Brain microvascular endothelial cell (primary cell): ENCODE data around the gene SLC16A7.

Source experiments
- DNase-seq: peaks from one replicate; pipeline ENCODE4 v3.0.0-alpha.2; 2020
- H3K27ac ChIP-seq: fragments of 250-450 bp; sonication (Bioruptor Pico); 2 replicates; pipeline ENCODE4 v1.5.1; 2020; ENCODE audit warnings: mild to moderate bottlenecking, moderate library complexity
- H3K27me3 ChIP-seq: fragments of 250-450 bp; sonication (Bioruptor Pico); replicated peaks from 2 replicates; pipeline ENCODE4 v1.5.1; 2020; ENCODE audit warnings: mild to moderate bottlenecking
- H3K36me3 ChIP-seq: fragments of 250-450 bp; sonication (Bioruptor Pico); replicated peaks from 2 replicates; pipeline ENCODE4 v1.5.1; 2020; ENCODE audit warnings: mild to moderate bottlenecking
- H3K4me3 ChIP-seq: 2 replicates; pipeline ENCODE4 v1.5.1; 2011; ENCODE audit warnings: low read depth, mild to moderate bottlenecking, control low read depth, low read length, moderate library complexity
- in situ Hi-C: cut with HindIII; loops from 2 replicates; pipeline ENCODE4 v1.10.0; 2017; ENCODE audit warnings: low sequenced_read_pairs, low pct_ligation_motif_present
- TF ChIP-seq, protein P1 (sequence below): IDR thresholded peaks from 2 replicates; pipeline ENCODE4 v1.5.1; 2011; ENCODE audit warnings: low read depth, mild to moderate bottlenecking, moderate library complexity, low read length, control low read depth, inconsistent platforms; ENCODE audit errors: missing control alignments

SLC16A7 gene

DNA sequence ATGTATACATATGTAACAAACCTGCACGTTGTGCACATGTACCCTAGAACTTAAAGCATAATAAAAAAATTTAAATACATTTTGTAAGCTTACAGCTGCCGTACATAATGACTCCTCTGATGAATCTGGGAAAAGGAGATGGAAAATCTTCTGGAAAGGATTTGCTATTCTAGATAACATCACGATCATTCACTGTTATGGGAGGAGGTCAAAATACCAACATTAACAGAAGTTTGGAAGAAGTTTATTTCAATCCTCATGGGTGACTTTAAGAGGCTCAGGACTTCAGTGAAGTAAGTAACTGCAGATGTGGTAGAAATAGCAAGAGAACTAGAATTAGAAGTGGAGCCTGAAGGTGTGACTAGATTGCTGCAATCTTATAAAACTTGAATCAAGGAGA, 172.2 kb downstream of the SLC16A7 start:
- Histone ChIP-seq H3K27ac (no peak overlapping the region), H3K27me3 (no peaks in the 10 kb centered on the region), H3K36me3 (no peaks in the 10 kb centered on the region), H3K4me3 (no peak overlapping the region)
- TF ChIP-seq, protein P1, sequence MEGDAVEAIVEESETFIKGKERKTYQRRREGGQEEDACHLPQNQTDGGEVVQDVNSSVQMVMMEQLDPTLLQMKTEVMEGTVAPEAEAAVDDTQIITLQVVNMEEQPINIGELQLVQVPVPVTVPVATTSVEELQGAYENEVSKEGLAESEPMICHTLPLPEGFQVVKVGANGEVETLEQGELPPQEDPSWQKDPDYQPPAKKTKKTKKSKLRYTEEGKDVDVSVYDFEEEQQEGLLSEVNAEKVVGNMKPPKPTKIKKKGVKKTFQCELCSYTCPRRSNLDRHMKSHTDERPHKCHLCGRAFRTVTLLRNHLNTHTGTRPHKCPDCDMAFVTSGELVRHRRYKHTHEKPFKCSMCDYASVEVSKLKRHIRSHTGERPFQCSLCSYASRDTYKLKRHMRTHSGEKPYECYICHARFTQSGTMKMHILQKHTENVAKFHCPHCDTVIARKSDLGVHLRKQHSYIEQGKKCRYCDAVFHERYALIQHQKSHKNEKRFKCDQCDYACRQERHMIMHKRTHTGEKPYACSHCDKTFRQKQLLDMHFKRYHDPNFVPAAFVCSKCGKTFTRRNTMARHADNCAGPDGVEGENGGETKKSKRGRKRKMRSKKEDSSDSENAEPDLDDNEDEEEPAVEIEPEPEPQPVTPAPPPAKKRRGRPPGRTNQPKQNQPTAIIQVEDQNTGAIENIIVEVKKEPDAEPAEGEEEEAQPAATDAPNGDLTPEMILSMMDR, result no peak
- in situ Hi-C loops, result no loop called here
- DNase-seq, result no peak

DNA sequence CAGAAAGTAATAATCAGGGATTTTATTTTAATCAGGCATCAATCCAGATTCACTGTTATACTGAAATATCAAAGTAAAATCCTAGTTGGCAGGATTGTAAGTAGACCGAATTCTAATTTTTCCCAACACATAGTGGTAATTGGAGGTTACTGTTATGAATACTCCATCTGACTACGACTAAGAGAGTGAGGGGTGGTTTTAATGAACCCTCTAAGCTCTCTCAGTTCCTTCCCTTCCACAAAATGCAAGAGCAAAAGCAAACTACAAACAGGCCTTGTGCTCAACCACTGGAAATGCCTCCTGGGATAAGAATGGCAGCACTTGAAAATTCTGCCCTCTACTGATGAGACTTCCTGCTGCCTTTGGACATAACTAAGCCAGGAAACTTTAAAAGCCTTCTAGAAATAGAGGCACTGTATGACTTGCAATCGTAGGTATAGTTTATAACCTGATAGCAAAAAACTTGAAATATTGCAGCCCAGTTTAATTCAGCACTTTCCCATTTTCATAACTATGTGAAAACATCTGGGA, 184.8 kb downstream of the SLC16A7 start:
- TF ChIP-seq, protein P1, result peak; percentile 65
- no peak overlapping the region for H3K4me3 ChIP-seq
- no peak overlapping the region for H3K27ac ChIP-seq
- no peaks in the 10 kb centered on the region for H3K36me3 ChIP-seq
- in situ Hi-C loops, result no loop called here
- no peaks in the 10 kb centered on the region for H3K27me3 ChIP-seq
- DNase-seq, result peak; percentile 25

DNA sequence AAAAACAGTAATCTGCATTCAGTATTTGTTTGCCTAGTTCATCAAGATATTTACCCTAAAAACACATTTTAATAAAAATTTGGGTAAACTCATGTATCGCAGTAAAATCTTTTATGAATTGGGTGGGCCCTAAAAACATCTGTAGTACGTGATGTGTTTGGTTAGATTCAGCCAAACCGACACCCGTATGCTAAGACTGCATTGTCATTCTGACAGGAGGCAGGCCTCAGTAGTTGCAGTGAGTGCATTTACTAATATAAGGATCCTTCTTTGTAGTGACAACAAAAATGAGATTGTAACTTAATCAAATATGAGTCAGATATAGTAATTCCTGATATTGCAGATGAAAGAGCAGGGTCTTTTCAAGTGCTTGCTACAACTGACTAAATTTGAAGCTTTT, 191.8 kb downstream of the SLC16A7 start:
- Histone ChIP-seq H3K27ac (no peak overlapping the region), H3K4me3 (no peak overlapping the region), H3K36me3 (no peaks in the 10 kb centered on the region), H3K27me3 (no peaks in the 10 kb centered on the region)
- in situ Hi-C loops, result no loop called here
- TF ChIP-seq, protein P1, result no peak
- no peak for DNase-seq

DNA sequence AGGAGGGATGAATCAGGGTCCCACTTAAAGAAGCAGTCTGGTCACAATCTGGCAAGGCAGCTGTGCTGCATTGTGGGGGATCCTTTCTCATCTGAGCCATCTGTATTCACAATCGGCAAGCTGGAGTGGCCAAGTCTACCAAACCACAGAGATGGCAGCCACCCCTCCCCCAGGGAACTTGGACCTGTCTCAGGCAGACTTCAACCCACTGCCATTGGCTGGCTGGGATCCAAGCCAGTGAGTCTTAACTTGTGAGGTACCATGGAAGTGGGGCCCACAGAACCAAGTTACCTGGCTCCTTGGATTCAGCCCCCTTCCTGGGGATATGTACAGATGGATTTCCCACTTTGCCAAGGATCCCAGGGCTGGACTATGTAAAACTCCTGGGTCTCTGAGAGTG, 196.8 kb downstream of the SLC16A7 start:
- H3K27ac ChIP-seq, result no peak overlapping the region
- TF ChIP-seq, protein P1, result no peak
- in situ Hi-C loops, result no loop called here
- H3K36me3 ChIP-seq, result no peaks in the 10 kb centered on the region
- no peak for DNase-seq
- H3K27me3 ChIP-seq, result no peaks in the 10 kb centered on the region
- H3K4me3 ChIP-seq, result no peak overlapping the region

DNA sequence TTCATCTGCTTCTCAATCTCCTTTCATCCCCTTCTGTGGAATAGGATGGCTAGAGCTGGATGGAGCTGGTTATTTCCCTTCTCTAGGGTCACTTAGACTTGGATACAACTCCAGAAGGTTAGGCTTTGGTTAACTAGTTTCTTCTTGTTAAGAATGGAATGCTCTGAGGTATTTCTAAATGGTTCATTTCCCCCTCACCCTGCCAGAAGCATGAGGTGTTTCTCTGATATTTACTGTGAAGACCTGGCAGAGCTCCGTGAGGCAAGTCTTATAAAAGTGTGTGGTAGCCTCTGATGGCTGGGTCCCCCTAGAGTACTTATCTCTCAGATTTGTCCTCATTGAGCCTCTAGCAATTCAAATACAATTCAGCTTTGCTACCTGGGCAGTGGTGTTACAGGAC, 207.9 kb downstream of the SLC16A7 start:
- TF ChIP-seq, protein P1, result no peak
- in situ Hi-C loops, result no loop called here
- Histone ChIP-seq H3K27ac (no peak overlapping the region), H3K27me3 (no peaks in the 10 kb centered on the region), H3K4me3 (no peak overlapping the region), H3K36me3 (no peaks in the 10 kb centered on the region)
- no peak for DNase-seq

DNA sequence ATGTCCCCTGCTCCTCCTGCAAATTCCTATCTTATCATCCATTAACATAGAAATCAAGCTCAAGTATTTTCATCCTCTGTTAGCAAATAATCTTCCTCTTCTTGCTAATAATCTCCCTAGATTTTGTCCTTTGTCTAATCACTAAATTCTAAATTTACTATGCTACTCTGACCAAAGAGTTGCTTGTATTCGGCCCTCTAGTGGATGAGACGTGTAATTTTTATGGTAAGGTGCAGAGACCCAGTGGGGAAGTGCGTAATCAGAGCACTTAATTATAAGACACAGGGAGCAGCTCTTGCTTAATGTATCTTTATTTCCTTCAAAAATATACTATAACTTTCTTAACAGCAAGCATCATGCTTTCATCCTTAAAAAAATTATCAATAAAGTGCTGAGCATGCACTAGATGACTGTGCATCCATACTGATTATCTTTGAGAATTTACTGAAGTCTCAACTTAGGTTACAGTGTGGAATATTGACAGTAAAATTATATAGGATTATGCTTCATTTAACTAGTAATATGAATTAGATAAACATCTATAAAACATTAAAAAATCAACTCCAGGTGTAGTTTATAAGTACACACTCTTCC, 212.6 kb downstream of the SLC16A7 start:
- H3K36me3 ChIP-seq, result no peaks in the 10 kb centered on the region
- no peak for DNase-seq
- in situ Hi-C loops, result no loop called here
- H3K4me3 ChIP-seq, result no peak overlapping the region
- H3K27me3 ChIP-seq, result no peaks in the 10 kb centered on the region
- no peak overlapping the region for H3K27ac ChIP-seq
- TF ChIP-seq, protein P1, result peak; percentile 70
